HG03442 (cell line): Measurements from ENCODE around the gene CLSTN2.

Experiments
- ATAC-seq: cut with Tn5 transposase; IDR thresholded peaks from one replicate; pipeline ENCODE4 v1.9.1; 2021; ENCODE audit warnings: mild to moderate bottlenecking, moderate library complexity; ENCODE audit not compliant: unreplicated experiment

The CLSTN2 gene

GRCh38 chr3:140219923-140220452, 285.0 kb downstream of the CLSTN2 start:
- no peak for ATAC-seq

GRCh38 chr3:140223197-140223596, 288.2 kb downstream of the CLSTN2 start:
- ATAC-seq: no peak

- no peak for ATAC-seq
These were observed 288.6 kb downstream of the CLSTN2 start for GRCh38 chr3:140223631-140224030.

- ATAC-seq: no peak
These were observed 289.3 kb downstream of the CLSTN2 start for GRCh38 chr3:140224307-140224706.

- no peak for ATAC-seq
These were observed 291.0 kb downstream of the CLSTN2 start for GRCh38 chr3:140225996-140226395.

- no peak for ATAC-seq
These were observed 298.7 kb downstream of the CLSTN2 start for GRCh38 chr3:140233702-140234101.

- ATAC-seq: no peak
These were observed 299.3 kb downstream of the CLSTN2 start for GRCh38 chr3:140234256-140234655.

- no peak for ATAC-seq
These were observed 302.0 kb downstream of the CLSTN2 start for GRCh38 chr3:140236836-140237501.

- ATAC-seq: no peak
These were observed 303.8 kb downstream of the CLSTN2 start for GRCh38 chr3:140238646-140239314.

GRCh38 chr3:140242818-140243276, 307.9 kb downstream of the CLSTN2 start:
- ATAC-seq: no peak

GRCh38 chr3:140243575-140243974, 308.6 kb downstream of the CLSTN2 start:
- ATAC-seq: no peak

GRCh38 chr3:140244893-140245292, 309.9 kb downstream of the CLSTN2 start:
- ATAC-seq: no peak

- ATAC-seq: no peak
These were observed 311.6 kb downstream of the CLSTN2 start for GRCh38 chr3:140246578-140246977.

- no peak for ATAC-seq
These were observed 312.8 kb downstream of the CLSTN2 start for GRCh38 chr3:140247775-140248174.

- no peak for ATAC-seq
These were observed 314.2 kb downstream of the CLSTN2 start for GRCh38 chr3:140249188-140249587.

GRCh38 chr3:140250010-140250855, 315.2 kb downstream of the CLSTN2 start:
- ATAC-seq: no peak

- no peak for ATAC-seq
These were observed 316.0 kb downstream of the CLSTN2 start for GRCh38 chr3:140250945-140251344.

GRCh38 chr3:140251678-140252077, 316.7 kb downstream of the CLSTN2 start:
- ATAC-seq: no peak

GRCh38 chr3:140252812-140253656, 318.0 kb downstream of the CLSTN2 start:
- no peak for ATAC-seq

GRCh38 chr3:140258222-140258724, 323.3 kb downstream of the CLSTN2 start:
- ATAC-seq: no peak
